MM.1S (cell line): ENCODE data around the gene TERT.

Experiments
- CTCF ChIP-seq: fragments of 300-600 bp; sonication (generic); IDR thresholded peaks from 2 replicates; pipeline ENCODE4 v1.5.1; 2016; ENCODE audit warnings: antibody characterized with exemption, low read length, mixed read lengths
- EZH2 ChIP-seq: fragments of 300-600 bp; sonication (generic); optimal IDR thresholded peaks from 2 replicates; pipeline ENCODE3; 2017; ENCODE audit warnings: low read depth, mild to moderate bottlenecking, antibody characterized with exemption, low read length, mixed read lengths

GRCh38 chr5:1285141-1285540 is 9.7 kb downstream of the TERT start:
- TF ChIP-seq CTCF (no peak), EZH2 (no peak)
